Pons (tissue), 1 donor: Measurements from ENCODE around the gene MAP6.

Source experiments
- DNase-seq: peaks from one replicate; pipeline ENCODE4 v3.0.0-alpha.2; 2016; ENCODE audit warnings: low spot score

MAP6 gene

GRCh38 chr11:75627906-75628668 is 40.8 kb downstream of the MAP6 start:
- DNase-seq = no peak

GRCh38 chr11:75626889-75627529 is 41.8 kb downstream of the MAP6 start:
- no peak for DNase-seq

- no peak for DNase-seq
These were observed 42.6 kb downstream of the MAP6 start for GRCh38 chr11:75625991-75626888.

- no peak for DNase-seq
These were observed 43.8 kb downstream of the MAP6 start for GRCh38 chr11:75625021-75625420.

- DNase-seq = no peak
These were observed 52.6 kb downstream of the MAP6 start for GRCh38 chr11:75616281-75616680.

GRCh38 chr11:75615751-75616150 is 53.1 kb downstream of the MAP6 start:
- peak; percentile 27 for DNase-seq

GRCh38 chr11:75611823-75612222 is 57.0 kb downstream of the MAP6 start:
- DNase-seq = no peak

GRCh38 chr11:75606099-75606498 is 62.7 kb downstream of the MAP6 start:
- DNase-seq = no peak

GRCh38 chr11:75603791-75604736 is 64.8 kb downstream of the MAP6 start:
- no peak for DNase-seq

GRCh38 chr11:75602951-75603350 is 65.9 kb downstream of the MAP6 start:
- DNase-seq = no peak

- DNase-seq = no peak
These were observed 67.3 kb downstream of the MAP6 start for GRCh38 chr11:75601494-75601893.

- DNase-seq = no peak
These were observed 68.5 kb downstream of the MAP6 start for GRCh38 chr11:75600356-75600755.

- DNase-seq = no peak
These were observed 69.9 kb downstream of the MAP6 start for GRCh38 chr11:75598900-75599299.

GRCh38 chr11:75598264-75598663 is 70.6 kb downstream of the MAP6 start:
- DNase-seq = no peak

GRCh38 chr11:75597636-75598035 is 71.2 kb downstream of the MAP6 start:
- peak; percentile 30 for DNase-seq

GRCh38 chr11:75596914-75597313 is 71.9 kb downstream of the MAP6 start:
- no peak for DNase-seq

- no peak for DNase-seq
These were observed 73.4 kb downstream of the MAP6 start for GRCh38 chr11:75595429-75595828.

- DNase-seq = peak; percentile 26
These were observed 74.6 kb downstream of the MAP6 start for GRCh38 chr11:75594211-75594610.

GRCh38 chr11:75593286-75593915 is 75.4 kb downstream of the MAP6 start:
- no peak for DNase-seq

- no peak for DNase-seq
These were observed 76.1 kb downstream of the MAP6 start for GRCh38 chr11:75592715-75593114.

GRCh38 chr11:75591966-75592365 is 76.9 kb downstream of the MAP6 start:
- no peak for DNase-seq
